Dedifferentiated amniotic fluid mesenchymal stem cell (primary cell): ENCODE data around the gene GRK2.
A peak's percentile ranks its signal among the peaks of the same experiment; 100 is the strongest.
"Not testable (repeated sequence)": the region's sequence is repeated elsewhere in the genome, so short reads cannot be mapped to it uniquely, and the experiment has no call there.

ENCODE experiments used
- DNase-seq: peaks from one replicate; pipeline ENCODE4 v3.0.0-alpha.2; 2016; ENCODE audit errors: extremely low spot score

Gene GRK2

DNA sequence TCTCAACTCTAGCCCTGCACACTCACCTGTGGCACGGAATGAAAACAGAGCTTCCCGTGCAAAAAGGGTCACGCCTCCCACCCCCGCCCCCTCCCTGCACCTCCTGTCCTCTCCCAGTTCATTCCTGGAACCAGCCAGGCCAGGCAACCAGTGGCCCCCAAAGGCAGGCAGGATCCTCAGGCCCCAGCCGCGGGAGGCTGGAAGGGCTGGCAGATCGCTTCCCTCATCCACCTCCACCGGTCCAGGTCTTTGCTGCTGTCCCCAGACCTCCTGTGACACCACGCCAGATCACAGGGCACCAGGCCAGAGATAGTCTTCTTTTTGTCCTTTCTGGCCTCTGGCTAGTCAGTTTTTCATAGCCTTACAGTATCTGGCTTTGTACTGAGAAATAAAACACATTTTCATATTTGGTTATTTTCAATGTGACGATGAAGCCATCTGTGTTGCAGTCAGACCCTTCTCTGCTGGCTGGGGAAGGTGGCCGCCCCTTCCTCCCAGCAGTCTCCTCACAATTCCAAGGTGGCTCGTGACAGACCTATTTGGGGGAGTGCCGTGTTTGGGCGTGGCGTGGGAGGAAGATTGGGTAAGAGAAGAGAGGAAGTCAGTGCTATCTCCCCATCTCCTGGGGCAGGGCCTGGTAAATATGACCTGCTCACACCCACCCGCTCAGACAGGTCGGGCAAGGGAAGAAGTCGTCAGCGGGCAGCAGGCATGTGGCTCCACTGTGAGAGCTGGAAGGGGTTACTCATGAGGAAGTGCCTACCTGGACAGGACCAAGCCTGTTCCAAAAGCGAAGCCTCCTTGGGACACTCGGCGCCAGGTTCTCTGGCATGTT is 46.1 kb downstream of the GRK2 start:
- no peak for DNase-seq

DNA sequence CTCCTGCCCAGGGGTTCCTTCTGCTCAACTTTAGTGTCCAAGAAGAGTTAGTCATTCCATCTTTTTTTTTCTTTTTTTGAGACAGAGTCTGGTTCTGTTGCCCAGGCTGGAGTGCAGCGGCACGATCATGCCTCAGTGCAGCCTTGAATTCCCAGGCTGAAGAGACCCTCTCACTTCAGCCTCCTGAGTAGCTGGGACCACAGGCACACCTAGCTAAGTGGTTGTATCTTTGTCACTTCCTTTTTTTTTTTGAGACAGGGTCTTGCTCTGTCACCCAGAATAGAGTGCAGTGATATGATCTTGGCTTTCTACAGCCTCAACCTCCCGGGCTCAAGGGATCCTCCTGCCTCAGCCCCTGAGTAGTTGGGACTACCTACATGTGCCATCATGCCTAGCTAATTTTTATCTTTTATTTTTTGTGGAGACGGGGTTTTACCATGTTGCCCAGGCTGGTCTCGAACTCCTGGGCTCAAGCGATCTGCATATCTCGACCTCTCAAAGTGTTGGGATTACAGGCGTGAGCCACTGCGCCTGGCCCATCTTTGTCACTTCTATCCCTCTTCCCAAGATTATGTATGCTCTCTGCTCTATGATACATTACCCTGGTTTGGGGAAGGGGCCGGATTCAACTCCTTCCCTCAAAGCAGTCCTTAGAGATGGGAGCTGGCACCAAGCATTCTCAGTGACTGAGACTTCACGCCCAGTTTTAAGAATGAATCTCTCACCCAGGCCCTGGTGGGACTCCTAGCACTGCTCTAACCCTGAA is 47.0 kb downstream of the GRK2 start:
- DNase-seq: no peak

DNA sequence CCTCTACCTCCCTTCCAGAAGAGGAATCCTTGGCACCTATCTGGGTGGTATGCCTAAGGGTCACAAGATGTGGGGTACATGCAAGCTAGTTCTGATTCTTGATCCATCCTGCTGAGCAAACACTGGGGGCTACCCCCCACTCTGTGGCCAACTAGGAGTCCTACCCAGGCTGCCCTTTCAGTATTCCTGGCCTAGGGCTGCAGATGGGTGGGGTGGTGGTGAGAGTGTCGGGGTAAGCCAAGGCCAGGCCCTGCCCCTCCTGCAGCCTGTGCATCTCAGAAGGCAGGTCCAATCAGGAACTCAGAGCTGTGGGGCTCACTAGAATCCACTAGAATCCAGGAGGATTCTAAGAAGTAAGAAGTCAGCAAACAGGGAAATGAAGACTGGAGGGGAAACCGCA is 47.9 kb downstream of the GRK2 start:
- no peak for DNase-seq

DNA sequence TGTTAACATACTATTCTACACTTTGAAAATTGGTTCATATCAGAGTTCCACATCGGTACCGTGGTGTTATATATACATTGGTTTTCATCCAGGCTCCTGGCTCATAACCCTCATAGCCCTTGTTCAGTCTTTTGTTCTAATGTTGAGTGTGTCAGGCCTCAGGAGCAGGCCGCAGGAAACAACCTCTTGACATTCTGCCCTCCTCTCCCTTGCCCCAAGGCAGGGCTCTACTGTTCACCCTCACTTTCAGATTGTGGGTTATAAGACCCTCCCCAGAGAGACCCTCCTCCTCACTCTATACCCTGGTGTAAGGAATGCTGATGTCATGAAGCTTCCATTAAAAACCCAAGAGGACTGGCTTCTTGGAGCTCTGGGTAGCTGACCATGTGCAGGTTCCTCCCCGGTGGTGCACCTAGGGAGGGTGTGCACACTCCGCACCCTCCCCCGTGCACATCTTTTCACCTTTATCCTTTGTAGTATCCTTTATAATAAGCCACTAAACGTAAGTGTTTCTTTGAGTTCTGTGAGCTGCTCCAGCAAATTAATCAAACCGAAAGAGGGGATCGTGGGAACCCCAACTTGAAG is 49.1 kb downstream of the GRK2 start:
- DNase-seq: no peak

DNA sequence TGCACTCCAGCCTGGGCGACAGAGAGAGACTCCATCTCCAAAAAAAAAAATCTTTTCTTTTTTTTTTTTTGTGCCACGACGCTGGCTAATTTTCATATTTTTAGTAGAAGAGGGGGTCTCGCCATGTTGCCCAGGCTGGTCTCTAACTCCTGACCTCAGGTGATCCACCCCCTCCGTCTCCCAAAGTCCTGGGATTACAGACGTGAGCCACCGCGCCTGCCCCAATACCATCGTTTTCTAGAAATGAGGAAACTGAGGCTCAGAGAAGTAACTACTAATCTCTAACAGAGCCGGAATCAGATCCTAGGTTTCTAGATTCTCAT is 50.6 kb downstream of the GRK2 start:
- DNase-seq: no peak

DNA sequence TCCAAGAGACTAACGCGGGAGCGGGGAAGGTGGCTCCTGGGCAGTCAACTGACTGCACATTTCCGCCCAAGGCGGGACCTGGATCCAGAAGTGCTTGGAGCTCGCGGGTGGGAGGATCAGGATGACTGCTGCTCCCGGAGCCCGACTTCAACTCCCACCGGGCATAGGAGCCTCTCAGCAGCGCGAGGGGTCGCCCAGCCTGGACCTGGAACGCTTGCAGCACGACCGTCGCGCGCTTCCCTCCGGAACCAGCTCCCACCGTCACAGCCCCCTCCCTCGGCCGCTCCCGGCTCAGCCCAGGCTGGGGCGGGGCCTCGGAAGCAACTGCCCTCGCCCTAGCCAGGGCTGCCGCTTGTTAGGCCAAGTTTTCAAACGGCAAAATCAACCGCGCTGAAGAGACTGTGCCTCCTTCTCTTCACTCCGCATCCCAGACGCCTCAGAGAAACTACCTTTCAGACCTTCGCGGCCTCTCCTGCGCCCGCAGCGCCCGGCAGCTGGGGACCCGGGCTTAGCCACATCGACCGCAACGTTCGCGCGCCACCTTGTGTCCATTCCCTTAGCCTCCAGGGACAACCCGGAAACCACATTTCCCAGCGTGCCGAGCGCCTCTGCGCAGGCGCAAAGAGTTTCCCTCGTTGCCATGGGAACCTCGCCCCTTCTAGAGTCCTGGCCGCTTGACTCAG is 51.1 kb downstream of the GRK2 start:
- DNase-seq: peak; percentile 95

DNA sequence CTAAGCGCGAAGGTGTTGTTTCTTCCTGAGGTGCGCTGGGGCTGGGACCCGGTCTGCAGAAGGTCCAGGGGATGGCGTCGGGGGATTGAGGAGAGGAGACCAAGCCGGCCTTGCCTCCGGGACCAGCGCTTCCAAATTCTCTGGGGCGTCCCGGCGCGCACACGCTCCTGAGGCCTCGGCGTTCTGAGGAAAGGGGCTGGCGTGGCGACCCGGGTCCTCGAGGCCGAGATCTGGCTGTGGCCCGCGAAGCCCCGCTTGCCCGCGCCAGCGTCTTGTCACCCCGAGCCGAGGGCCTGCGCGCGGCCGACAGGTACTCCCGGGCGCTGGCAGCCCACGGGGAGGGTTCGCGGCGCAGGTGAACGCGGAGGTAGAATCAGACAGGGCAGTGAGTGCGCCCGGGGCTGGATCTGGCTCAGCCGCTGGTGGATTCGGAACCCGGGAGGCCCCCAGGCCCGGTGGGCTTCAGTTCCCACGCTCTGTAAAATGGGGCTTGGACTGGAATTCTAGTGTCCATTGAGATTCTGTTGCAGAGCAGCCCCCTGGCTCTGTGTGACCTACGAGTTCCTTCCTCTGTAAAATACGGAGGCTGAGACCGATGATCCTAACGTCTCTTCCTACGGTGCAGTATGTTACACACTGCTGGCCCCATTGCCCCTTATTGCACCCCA is 51.7 kb downstream of the GRK2 start:
- DNase-seq: no peak

DNA sequence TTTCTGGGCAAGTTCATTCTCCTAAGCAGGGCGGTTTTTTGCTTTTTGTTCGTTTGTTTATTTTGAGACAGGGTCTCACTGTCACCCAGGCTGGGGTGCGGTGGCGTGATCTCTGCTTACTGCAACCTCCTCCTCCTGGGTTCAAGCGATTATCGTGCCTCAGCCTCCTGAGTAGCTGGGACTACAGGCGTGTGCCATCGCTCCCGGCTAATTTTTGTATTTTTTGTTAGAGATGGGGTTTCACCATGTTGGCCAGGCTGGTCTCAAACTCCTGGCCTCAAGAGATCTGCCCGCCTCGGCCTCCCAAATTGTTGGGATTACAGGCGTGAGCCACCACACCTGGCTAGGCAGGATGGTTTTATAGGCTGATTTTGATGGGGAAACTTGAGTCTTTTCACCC is 52.6 kb downstream of the GRK2 start:
- DNase-seq: not testable (repeated sequence)

DNA sequence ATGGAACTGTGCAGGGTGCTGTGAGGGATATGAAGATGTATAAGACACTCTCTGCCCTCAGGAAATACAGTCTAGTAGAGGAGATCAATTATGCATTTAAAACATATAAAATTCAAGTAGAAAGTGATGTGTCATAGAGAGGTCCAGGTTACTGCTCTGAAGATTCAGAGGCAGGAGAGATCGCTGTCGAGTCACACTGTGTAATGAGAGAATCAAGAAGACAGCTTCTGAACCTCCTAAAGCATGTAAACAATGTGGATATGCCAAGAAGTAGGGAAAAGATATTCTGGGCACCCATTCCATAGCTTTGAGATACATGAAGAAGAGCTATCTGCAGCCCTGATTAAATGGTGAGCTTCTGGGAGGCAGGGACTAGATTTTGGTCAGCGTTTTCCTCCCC is 53.7 kb downstream of the GRK2 start:
- DNase-seq: no peak

DNA sequence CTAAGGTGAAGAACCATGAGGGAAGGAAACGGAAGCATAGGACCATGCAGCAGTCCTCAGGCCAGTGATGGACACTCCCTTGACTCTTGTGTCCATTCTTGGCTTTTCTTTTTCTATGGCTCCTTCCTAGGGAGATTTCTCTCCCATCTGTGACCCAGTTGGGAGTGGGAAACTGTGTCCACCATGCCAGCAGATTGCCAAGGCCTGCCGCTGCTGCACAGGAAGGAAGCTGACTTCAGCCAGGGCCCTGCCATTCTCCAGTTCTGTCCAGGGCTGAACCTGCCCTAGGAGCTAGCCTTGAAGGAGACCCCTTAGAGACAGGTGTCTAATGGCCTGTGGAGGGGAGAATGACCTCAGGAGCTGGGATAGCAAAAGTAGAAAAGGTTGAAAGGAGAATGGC is 54.4 kb downstream of the GRK2 start:
- DNase-seq: no peak

DNA sequence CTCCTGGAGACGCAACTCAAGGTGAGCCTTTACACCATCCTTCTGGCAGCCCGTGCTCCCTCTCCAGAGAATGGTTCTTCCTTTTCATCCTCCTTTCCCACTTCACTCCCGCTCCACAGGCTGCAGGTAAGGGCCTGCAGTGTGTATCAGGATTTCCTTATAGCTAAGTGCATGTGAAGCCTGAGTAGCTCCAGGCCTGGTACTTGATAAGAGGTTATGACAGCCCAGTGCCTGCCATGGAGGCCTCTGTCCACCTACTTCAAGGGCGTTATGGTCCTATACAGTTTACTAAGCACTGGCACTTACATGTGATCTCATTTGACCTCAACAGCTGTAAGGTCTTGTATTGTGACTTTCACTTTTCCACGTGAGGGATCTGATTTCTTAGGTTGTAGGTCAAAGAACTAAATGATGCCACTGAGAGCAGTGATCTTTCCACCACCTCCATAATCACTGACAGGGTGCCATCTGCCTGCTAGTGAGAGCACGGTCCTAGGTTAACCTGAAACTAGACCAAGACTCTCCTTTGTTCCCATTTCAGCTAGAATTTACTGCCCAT is 55.1 kb downstream of the GRK2 start:
- DNase-seq: no peak

DNA sequence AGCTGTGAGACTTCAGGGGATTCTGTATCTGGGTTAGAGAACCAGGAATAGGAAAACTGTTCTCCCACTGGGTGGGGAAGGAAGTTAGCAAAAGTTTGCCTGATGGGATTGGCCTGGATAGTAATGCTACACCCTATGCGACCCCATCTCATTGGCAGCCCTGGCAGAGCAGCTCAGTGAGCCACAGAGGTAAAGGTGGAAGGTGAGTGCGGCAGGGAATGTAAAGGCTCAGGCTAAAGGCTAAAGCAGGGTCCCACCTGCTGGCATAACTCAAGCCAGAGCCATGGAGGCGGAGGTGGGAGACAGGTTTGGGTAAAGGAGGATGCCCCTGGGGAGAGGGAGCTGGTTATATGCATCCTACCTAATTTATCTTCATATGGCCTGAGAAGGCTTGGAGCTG is 55.8 kb downstream of the GRK2 start:
- DNase-seq: no peak

DNA sequence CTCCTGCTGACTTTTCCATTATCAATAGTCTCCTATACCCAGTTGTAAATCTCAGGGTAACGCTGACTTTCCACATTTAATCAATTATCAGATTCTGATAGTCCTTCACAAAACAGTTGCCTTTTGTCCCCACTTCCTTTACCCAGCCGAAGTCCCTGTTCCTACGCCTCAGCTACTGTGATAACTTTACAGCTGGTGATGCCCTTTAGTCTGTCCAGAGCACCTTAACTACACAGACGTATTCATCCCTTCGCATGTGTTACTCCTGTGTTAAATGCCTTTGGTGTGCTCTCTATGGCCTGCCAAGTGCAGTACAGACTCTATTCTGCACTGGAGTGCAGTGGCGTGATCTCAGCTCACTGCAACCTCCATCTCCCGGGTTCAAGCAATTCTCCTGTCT is 57.3 kb downstream of the GRK2 start:
- DNase-seq: no peak

DNA sequence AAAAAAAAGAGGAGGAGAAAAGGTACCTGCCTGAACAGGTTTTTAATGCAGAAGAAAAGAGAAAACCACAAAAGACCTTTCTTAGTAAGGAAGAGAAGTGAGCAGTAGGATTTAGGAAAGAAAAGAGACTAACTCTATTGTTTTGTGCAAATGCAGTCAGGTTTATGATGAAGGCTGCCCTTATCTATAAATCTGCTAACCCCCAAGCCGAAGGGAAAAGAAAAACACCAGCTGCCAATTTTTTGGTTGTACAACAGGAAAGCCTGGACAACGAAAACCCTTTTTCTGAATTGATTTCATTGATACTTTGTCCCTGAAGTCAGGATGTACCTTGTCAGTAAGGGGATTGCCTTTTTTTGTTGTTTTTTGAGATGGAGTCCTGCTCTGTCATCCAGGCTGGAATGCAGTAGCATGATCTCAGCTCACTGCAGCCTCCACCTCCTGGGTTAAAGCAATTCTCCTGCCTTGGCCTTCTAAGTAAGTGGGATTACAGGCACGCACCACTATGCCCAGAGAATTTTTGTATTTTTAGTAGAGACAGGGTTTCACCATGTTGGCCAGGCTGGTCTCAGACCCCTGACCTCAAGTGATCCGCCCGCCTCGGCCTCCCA is 65.9 kb downstream of the GRK2 start:
- DNase-seq: no peak
